Measurements from ENCODE around the gene PALLD.

PALLD gene

GRCh38 chr4:168892475-168892874 is 395.6 kb downstream of the PALLD start:
- Histone ChIP-seq H3K4me2 (ENCODE audit: insufficient read depth, low read length) (no peak overlapping the region), H3K79me2 (ENCODE audit: insufficient read depth, low read length) (no peaks in the 10 kb centered on the region), H3K9me3 (ENCODE audit: insufficient read depth, low read length, severe bottlenecking) (no peaks in the 10 kb centered on the region), H3K4me3 (ENCODE audit: low read depth in 1 of 2, low read length in 2 of 2) (no peak overlapping the region), H3K36me3 (ENCODE audit: insufficient read depth, low read length) (no peaks in the 10 kb centered on the region), H3K4me1 (ENCODE audit: insufficient read depth, low read length) (no peaks in the 10 kb centered on the region), H3K27me3 (ENCODE audit: insufficient read depth, low read length, poor library complexity) (no peaks in the 10 kb centered on the region), H4K20me1 (ENCODE audit: insufficient read depth, low read length) (no peaks in the 10 kb centered on the region), H2AFZ (ENCODE audit: low read depth, low read length) (no peak overlapping the region), H3K27ac (ENCODE audit: low read length) (no peak overlapping the region), H3K9ac (ENCODE audit: low read depth, low read length) (no peak overlapping the region)
- ATAC-seq (ENCODE audit: insufficient read depth, low read depth): no peak
- no peak for DNase-seq
- TF ChIP-seq EZH2 (IDR thresholded peaks at IDR 0.05; ENCODE audit: borderline replicate concordance, low read depth, low read length, severe bottlenecking) (no peak), CTCF (IDR thresholded peaks at IDR 0.05; ENCODE audit: borderline replicate concordance, extremely low read depth, low read length, poor library complexity, severe bottlenecking) (no peak)

GRCh38 chr4:168893205-168893604 is 396.4 kb downstream of the PALLD start:
- no peak for ATAC-seq (ENCODE audit: insufficient read depth, low read depth)
- TF ChIP-seq EZH2 (IDR thresholded peaks at IDR 0.05; ENCODE audit: borderline replicate concordance, low read depth, low read length, severe bottlenecking): no peak
- H3K36me3 ChIP-seq (ENCODE audit: insufficient read depth, low read length): no peaks in the 10 kb centered on the region

GRCh38 chr4:168893807-168894206 is 397.0 kb downstream of the PALLD start:
- no peak for TF ChIP-seq CTCF (IDR thresholded peaks at IDR 0.05; ENCODE audit: borderline replicate concordance, extremely low read depth, low read length, poor library complexity, severe bottlenecking)
- no peak for TF ChIP-seq EZH2 (IDR thresholded peaks at IDR 0.05; ENCODE audit: borderline replicate concordance, low read depth, low read length, severe bottlenecking)
- ATAC-seq (ENCODE audit: insufficient read depth, low read depth) (no peak), DNase-seq (no peak)
- Histone ChIP-seq H2AFZ (ENCODE audit: low read depth, low read length) (no peak overlapping the region), H3K4me1 (ENCODE audit: insufficient read depth, low read length) (no peaks in the 10 kb centered on the region), H4K20me1 (ENCODE audit: insufficient read depth, low read length) (no peaks in the 10 kb centered on the region), H3K4me3 (ENCODE audit: low read depth in 1 of 2, low read length in 2 of 2) (no peak overlapping the region), H3K27me3 (ENCODE audit: insufficient read depth, low read length, poor library complexity) (no peaks in the 10 kb centered on the region), H3K36me3 (ENCODE audit: insufficient read depth, low read length) (no peaks in the 10 kb centered on the region), H3K9me3 (ENCODE audit: insufficient read depth, low read length, severe bottlenecking) (no peaks in the 10 kb centered on the region), H3K4me2 (ENCODE audit: insufficient read depth, low read length) (no peak overlapping the region), H3K27ac (ENCODE audit: low read length) (no peak overlapping the region), H3K79me2 (ENCODE audit: insufficient read depth, low read length) (no peaks in the 10 kb centered on the region), H3K9ac (ENCODE audit: low read depth, low read length) (no peak overlapping the region)

More at GRCh38 chr4:168893205-168893604, 396.4 kb downstream of the PALLD start:
- no peak overlapping the region for H3K4me2 ChIP-seq (ENCODE audit: insufficient read depth, low read length)
- H3K9ac ChIP-seq (ENCODE audit: low read depth, low read length): no peak overlapping the region
- H3K27me3 ChIP-seq (ENCODE audit: insufficient read depth, low read length, poor library complexity): no peaks in the 10 kb centered on the region
- H3K4me1 ChIP-seq (ENCODE audit: insufficient read depth, low read length): no peaks in the 10 kb centered on the region
- H3K27ac ChIP-seq (ENCODE audit: low read length): no peak overlapping the region
- no peaks in the 10 kb centered on the region for H4K20me1 ChIP-seq (ENCODE audit: insufficient read depth, low read length)
- DNase-seq: no peak
- no peak overlapping the region for H2AFZ ChIP-seq (ENCODE audit: low read depth, low read length)
- H3K79me2 ChIP-seq (ENCODE audit: insufficient read depth, low read length): no peaks in the 10 kb centered on the region
- H3K9me3 ChIP-seq (ENCODE audit: insufficient read depth, low read length, severe bottlenecking): no peaks in the 10 kb centered on the region
- no peak overlapping the region for H3K4me3 ChIP-seq (ENCODE audit: low read depth in 1 of 2, low read length in 2 of 2)

- ATAC-seq (ENCODE audit: insufficient read depth, low read depth): no peak
- no peak for TF ChIP-seq CTCF (IDR thresholded peaks at IDR 0.05; ENCODE audit: borderline replicate concordance, extremely low read depth, low read length, poor library complexity, severe bottlenecking)
- no peak for TF ChIP-seq EZH2 (IDR thresholded peaks at IDR 0.05; ENCODE audit: borderline replicate concordance, low read depth, low read length, severe bottlenecking)
- Histone ChIP-seq H3K36me3 (ENCODE audit: insufficient read depth, low read length) (no peaks in the 10 kb centered on the region), H3K27me3 (ENCODE audit: insufficient read depth, low read length, poor library complexity) (no peaks in the 10 kb centered on the region), H3K4me1 (ENCODE audit: insufficient read depth, low read length) (no peaks in the 10 kb centered on the region), H3K79me2 (ENCODE audit: insufficient read depth, low read length) (no peaks in the 10 kb centered on the region), H3K4me3 (ENCODE audit: low read depth in 1 of 2, low read length in 2 of 2) (no peak overlapping the region), H3K27ac (ENCODE audit: low read length) (no peak overlapping the region), H2AFZ (ENCODE audit: low read depth, low read length) (no peak overlapping the region), H4K20me1 (ENCODE audit: insufficient read depth, low read length) (no peaks in the 10 kb centered on the region), H3K9me3 (ENCODE audit: insufficient read depth, low read length, severe bottlenecking) (no peaks in the 10 kb centered on the region), H3K9ac (ENCODE audit: low read depth, low read length) (no peak overlapping the region), H3K4me2 (ENCODE audit: insufficient read depth, low read length) (no peak overlapping the region)
- no peak for DNase-seq
These were observed 403.2 kb downstream of the PALLD start for GRCh38 chr4:168900080-168900479.
